Measurements from ENCODE around the gene SPCS3.

SPCS3 gene

GRCh38 chr4:176350671-176351070 is 30.9 kb downstream of the SPCS3 start:
- TF ChIP-seq GATA1 (IDR thresholded peaks at IDR 0.05; ENCODE audit: low read depth, low read length) (no peak), POLR2A (IDR thresholded peaks at IDR 0.05; ENCODE audit: low read length) (no peak)
- no peak for DNase-seq

- TF ChIP-seq POLR2A (IDR thresholded peaks at IDR 0.05; ENCODE audit: low read length) (no peak), GATA1 (IDR thresholded peaks at IDR 0.05; ENCODE audit: low read depth, low read length) (no peak)
These were observed 35.1 kb downstream of the SPCS3 start for GRCh38 chr4:176354884-176355283.

GRCh38 chr4:176357359-176358082 is 37.8 kb downstream of the SPCS3 start:
- no peak for DNase-seq
- TF ChIP-seq POLR2A (IDR thresholded peaks at IDR 0.05; ENCODE audit: low read length) = no peak
- TF ChIP-seq GATA1 (IDR thresholded peaks at IDR 0.05; ENCODE audit: low read depth, low read length) = no peak

More at GRCh38 chr4:176354884-176355283, 35.1 kb downstream of the SPCS3 start:
- no peak for DNase-seq

DNA sequence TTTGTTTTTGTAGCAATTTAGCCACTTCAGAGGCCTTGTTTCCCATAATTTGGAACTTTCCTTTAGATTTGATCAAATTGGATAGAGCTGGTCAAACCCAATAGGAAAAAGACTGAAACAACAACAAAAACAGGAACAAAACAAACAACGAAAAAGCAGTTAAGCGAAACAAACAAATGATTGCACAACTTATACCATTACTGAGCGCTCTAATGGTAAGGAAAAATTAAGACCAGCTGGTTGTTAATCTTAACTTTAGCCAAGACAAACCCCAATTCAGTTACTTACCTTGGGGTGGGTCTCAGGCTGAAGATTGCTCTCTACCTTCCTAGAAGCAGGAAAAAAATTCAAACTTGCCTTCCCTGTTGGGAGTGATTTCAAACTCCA is 38.3 kb downstream of the SPCS3 start:
- no peak for DNase-seq
- TF ChIP-seq GATA1 (IDR thresholded peaks at IDR 0.05; ENCODE audit: low read depth, low read length) (no peak), POLR2A (IDR thresholded peaks at IDR 0.05; ENCODE audit: low read length) (no peak)

- TF ChIP-seq GATA1 (IDR thresholded peaks at IDR 0.05; ENCODE audit: low read depth, low read length) (no peak), POLR2A (IDR thresholded peaks at IDR 0.05; ENCODE audit: low read length) (no peak)
These were observed 39.8 kb downstream of the SPCS3 start for GRCh38 chr4:176359590-176359989.

DNA sequence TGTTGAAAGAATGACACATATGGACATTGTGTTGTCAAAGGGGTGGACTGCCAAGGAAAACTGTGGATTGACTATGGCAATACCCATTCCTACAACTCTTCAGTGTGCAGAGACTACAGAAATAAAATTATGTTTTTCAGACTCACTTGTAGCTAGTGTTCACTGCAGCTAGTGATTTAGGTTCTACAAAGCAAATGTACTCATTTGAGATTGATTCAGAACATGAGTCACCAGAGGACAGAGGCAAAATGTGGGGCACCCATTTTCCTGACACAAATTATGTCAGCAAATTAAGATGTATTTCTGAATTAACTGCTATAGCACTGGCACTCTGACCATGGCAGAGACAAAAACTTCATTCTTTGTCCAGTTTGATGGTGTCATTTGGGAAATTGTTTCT is 40.7 kb downstream of the SPCS3 start:
- no peak for DNase-seq
- TF ChIP-seq POLR2A (IDR thresholded peaks at IDR 0.05; ENCODE audit: low read length) = no peak
- TF ChIP-seq GATA1 (IDR thresholded peaks at IDR 0.05; ENCODE audit: low read depth, low read length) = no peak

More at GRCh38 chr4:176359590-176359989, 39.8 kb downstream of the SPCS3 start:
- no peak for DNase-seq

GRCh38 chr4:176363072-176363471 is 43.3 kb downstream of the SPCS3 start:
- DNase-seq = no peak

GRCh38 chr4:176367771-176368465 is 48.2 kb downstream of the SPCS3 start:
- DNase-seq = no peak
- TF ChIP-seq GATA1 (IDR thresholded peaks at IDR 0.05; ENCODE audit: low read depth, low read length) (no peak), POLR2A (IDR thresholded peaks at IDR 0.05; ENCODE audit: low read length) (no peak)

More at GRCh38 chr4:176363072-176363471, 43.3 kb downstream of the SPCS3 start:
- TF ChIP-seq GATA1 (IDR thresholded peaks at IDR 0.05; ENCODE audit: low read depth, low read length) (no peak), POLR2A (IDR thresholded peaks at IDR 0.05; ENCODE audit: low read length) (no peak)

- DNase-seq = peak; percentile 3 to 9
- TF ChIP-seq POLR2A (IDR thresholded peaks at IDR 0.05; ENCODE audit: low read length) = no peak
- TF ChIP-seq GATA1 (IDR thresholded peaks at IDR 0.05; ENCODE audit: low read depth, low read length) = no peak
These were observed 56.4 kb downstream of the SPCS3 start for GRCh38 chr4:176376032-176376614.

DNA sequence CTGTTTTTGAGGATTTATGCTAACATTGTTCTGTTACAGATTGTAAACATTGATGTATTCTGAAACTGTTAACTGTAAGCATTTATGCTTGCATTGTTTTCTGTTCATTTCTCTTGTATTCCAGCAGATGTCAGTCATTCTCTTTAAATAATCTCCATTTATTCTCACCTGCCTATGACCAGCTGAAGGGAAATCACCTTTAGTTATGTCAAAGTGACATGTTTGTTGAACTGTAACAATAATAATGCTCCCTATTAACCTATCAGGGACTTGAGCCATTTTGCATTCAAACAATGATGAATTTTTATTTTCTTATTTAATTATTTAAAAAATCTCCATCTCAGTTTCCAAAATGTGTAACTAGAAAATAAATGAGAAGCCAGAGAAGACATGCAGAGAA is 58.0 kb downstream of the SPCS3 start:
- DNase-seq = no peak
- TF ChIP-seq GATA1 (IDR thresholded peaks at IDR 0.05; ENCODE audit: low read depth, low read length) = no peak
- TF ChIP-seq POLR2A (IDR thresholded peaks at IDR 0.05; ENCODE audit: low read length) = no peak

DNA sequence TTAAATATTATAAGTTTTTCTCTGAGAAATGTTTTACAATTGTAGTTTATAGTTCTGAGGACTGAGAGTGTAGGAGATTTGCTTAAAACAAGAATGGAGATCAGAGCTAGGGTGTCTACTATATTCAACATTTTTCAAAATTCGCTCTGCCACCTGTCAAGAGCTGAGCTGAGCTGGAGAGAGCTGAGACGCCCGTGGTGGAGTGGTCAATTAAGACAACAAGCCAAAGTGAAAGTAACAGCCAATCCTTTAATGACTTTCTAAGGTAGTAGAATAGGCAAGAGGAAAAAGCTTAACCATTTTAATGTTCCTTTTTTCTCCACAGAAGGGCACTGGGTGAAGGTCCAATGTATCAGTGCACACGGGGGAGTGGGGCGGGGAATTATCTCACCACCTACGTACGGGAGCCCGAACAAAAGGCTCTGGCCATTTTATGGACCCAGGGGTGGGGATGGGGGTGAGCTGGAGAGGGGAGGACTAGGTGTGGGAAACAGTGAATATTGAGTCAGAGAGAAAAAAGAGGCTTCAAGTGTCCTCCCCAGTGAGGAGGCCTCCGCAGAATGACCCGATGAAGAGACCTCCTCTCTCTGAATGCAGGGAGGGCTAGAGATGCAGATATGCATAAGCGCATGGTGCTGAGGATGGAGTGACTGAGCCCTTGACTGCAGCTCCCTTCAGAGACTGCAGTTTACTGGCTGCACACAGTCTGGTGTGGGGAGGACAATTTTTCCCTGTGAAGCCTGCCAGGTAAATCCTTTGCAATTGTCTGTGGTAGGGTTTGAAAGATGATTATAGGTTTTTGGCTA is 60.8 kb downstream of the SPCS3 start:
- no peak for DNase-seq
- TF ChIP-seq GATA1 (IDR thresholded peaks at IDR 0.05; ENCODE audit: low read depth, low read length) (no peak), POLR2A (IDR thresholded peaks at IDR 0.05; ENCODE audit: low read length) (no peak)
